ENCODE measurements around the gene RNF125.
"Not testable (repeated sequence)": the region's sequence is repeated elsewhere in the genome, so short reads cannot be mapped to it uniquely, and the experiment has no call there.

Gene RNF125

GRCh38 chr18:32018331-32019250 is at the start of gene RNF125:
TSS of gene RNF125 (plus strand) at chr18:32018825. CDS start at chr18:32018864, 39 bp downstream.
- ATAC-seq = peak; percentile 79 to 80

GRCh38 chr18:31970617-31971016 is 48.0 kb upstream of the RNF125 start:
- no peak for ATAC-seq

DNA sequence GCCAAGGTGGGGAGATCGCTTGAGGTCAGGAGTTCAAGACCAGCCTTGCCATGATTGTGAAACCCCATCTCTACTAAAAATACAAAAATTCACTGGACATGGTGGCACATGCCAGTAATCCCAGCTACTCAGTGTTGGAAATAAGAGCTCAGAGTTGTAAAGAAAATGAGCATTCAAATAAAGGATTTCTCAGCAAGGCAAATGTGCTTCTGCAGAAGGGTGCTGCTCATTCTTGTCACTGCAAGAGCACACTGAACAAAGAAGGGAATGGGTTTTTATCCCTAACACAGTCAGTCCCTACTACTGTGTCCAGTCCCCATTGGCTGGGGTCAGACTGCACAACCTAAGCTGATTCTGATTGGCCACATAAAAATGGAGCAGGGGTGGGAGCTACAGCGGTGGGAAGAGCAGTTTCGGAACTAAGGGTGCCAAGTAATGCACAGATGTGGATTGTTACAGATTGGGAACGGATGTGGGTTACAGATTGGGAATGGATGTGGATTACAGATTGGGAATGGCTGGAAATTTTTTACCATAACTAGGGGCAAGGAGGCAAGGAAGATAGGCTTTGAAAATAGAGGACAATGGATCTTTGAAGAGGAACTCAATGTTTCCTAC is 44.6 kb upstream of the RNF125 start:
- ATAC-seq = no peak

DNA sequence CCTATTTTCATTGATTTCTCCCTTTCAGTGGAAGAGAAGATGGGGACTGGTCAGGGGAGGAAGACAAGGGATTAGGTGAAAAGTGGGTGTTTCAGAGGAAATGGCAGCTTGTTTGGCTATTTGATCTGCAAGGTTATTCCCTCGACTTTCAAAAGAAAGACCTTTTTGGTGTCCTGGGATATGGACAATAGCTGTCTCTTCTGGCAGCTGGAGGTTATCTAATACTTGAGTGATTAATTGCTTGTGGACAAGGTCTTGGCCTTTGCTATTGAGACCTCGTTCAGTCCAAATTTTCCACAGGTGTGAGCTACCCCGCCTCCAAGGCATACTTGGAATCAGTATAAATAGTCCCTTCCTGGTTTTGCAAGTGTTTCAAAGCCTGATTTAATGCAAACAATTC is 42.4 kb upstream of the RNF125 start:
- no peak for ATAC-seq

- no peak for ATAC-seq
These were observed 41.3 kb upstream of the RNF125 start for GRCh38 chr18:31977270-31977872.

DNA sequence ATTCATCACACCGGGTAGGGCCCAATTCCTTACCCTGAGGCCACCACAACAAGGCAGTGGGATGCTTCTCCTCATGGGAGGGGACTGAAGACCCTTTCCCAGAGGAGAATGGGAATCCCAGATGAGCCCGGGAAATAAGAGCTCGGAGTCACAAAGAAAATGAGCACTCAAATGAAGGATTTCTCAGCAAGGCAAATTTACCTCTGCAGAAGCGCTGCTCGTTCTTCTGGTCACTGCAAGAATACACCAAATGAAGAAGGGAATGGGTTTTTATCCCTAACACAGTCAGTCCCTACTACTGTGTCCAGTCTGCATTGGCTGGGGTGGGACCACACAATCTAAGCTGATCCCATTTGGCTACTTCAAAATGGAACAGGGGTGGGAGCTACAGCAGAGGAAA is 40.0 kb upstream of the RNF125 start:
- no peak for ATAC-seq

DNA sequence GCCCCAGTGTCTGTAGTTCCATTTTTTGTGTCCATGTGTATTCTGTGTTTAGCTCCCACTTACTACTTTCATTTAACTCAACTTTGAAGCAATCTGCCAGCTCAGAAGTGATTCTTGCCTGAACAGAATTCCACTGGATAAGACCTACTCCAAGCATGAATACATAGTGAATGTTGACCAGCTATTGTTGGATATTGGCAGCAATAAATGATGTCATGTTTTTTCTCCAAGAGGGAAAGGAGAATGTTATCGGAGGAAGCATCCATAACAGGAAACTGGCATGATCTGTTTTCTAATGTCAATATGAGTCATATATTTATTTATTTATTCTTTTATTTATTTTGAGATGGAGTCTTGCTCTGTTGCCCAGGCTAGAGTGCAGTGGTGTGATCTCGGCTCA is 38.9 kb upstream of the RNF125 start:
- ATAC-seq = no peak

- ATAC-seq = no peak
These were observed 37.8 kb upstream of the RNF125 start for GRCh38 chr18:31980863-31981262.

GRCh38 chr18:31983020-31983419 is 35.6 kb upstream of the RNF125 start:
- ATAC-seq = no peak

GRCh38 chr18:31983976-31984375 is 34.6 kb upstream of the RNF125 start:
- ATAC-seq = no peak

DNA sequence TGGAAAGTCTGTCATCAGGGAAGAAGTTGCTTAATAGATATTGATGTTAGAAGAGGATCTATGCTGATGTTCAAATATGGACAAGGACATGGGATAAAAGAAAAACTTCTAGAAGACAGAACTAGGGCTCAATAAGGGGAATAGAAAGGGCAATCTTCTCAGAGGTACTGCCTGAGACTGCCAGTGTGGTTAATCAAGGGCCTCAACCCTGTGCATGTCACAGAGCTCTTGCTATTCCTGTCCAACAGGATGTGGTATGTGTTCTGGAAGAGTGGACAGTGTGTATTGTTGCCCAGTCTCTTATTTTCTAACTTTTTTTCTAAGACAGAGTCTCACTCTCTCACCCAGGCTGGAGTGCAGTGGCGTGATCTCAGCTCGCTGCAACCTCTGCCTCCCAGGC is 27.8 kb upstream of the RNF125 start:
- no peak for ATAC-seq

- no peak for ATAC-seq
These were observed 22.6 kb upstream of the RNF125 start for GRCh38 chr18:31996007-31996406.

- ATAC-seq = no peak
These were observed 19.7 kb upstream of the RNF125 start for GRCh38 chr18:31998880-31999412.

- not testable (repeated sequence) for ATAC-seq
These were observed 17.5 kb upstream of the RNF125 start for GRCh38 chr18:32001141-32001540.

GRCh38 chr18:32003822-32004221 is 14.8 kb upstream of the RNF125 start:
- not testable (repeated sequence) for ATAC-seq

- ATAC-seq = no peak
These were observed 8.4 kb upstream of the RNF125 start for GRCh38 chr18:32010124-32010721.

DNA sequence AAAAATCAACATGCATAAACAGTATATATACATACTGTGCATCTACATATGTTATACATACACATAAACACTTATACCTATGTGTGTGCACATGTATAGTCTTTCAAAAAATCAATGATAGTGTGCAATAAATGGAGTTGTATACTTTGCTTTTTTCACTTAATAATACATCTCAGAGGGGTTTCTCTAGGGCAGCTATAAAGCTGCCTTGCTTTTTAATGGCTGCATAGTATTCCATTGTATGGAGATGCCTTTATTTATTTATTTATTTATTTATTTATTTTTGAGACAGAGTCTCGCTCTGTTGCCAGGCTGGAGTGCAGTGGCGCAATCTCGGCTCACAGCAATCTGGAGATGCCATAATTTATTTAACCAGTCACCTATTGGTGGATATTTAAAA is 7.4 kb upstream of the RNF125 start:
- no peak for ATAC-seq

- ATAC-seq = peak; percentile 8 to 16
These were observed 775 bp downstream of the RNF125 start for GRCh38 chr18:32019251-32019948.

DNA sequence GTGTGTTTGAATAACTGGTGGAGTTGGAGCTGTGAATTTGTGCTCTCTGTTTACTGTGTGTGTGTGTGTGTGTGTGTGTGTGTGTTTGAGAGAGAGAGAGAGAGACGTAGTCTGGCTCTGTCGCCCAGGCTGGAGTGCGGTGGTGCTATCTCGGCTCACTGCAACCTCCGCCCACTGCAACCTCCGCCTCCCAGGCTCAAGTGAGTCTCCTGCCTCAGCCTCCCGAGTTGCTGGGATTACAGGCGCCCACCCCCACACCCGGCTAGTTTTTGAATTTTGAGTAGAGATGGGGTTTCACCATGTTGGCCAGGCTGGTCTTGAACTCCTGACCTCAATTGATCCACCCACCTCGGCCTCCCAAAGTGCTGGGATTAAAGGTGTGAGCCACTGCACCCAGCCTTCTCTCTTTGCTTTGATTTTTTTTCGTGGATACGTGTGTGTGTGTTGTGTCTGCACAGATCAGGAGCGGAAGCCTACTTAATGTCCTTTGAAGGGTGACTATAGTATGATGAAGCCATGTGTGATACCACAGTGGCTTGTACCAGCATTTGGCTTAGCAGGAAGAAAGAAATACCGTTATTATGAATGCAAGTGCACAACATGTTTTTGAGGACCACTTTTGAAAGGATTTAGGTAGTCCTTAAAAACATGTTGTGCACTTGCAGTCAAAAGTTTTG is 1.5 kb downstream of the RNF125 start:
- ATAC-seq = peak; percentile 19 to 23

GRCh38 chr18:32021756-32022564 is 3.3 kb downstream of the RNF125 start:
- no peak for ATAC-seq

GRCh38 chr18:32025744-32026143 is 7.1 kb downstream of the RNF125 start:
- ATAC-seq = no peak
